Transverse colon (tissue), 4 donors: ENCODE results near the gene HIVEP2. TPM values are rescaled to one million over a fixed set of nuclear protein-coding genes. Genes with fewer than 3 reads are reported as not detected.

Experiments
- DNase-seq: peaks from one replicate; pipeline ENCODE4 v3.0.0-alpha.2; 2019
- H3K27ac ChIP-seq, 4 donors: fragments of 200-600 bp; sonication (generic); 2 replicates each; pipeline ENCODE4 v1.5.1; 2016 to 2018; ENCODE audit warnings: inconsistent platforms in 4 of 4
- H3K27me3 ChIP-seq: fragments of 200-600 bp; sonication (generic); 2 replicates; pipeline ENCODE4 v1.5.1; 2017; ENCODE audit warnings: inconsistent platforms
- H3K36me3 ChIP-seq, 4 donors: fragments of 200-600 bp; sonication (generic); 2 replicates each; pipeline ENCODE4 v1.5.1; 2017 to 2019; ENCODE audit warnings: inconsistent platforms in 4 of 4
- H3K4me1 ChIP-seq, 4 donors: fragments of 200-600 bp; sonication (generic); 2 replicates each; pipeline ENCODE4 v1.5.1; 2017 to 2020; ENCODE audit warnings: inconsistent platforms in 4 of 4
- H3K4me3 ChIP-seq, 4 donors: fragments of 200-600 bp; sonication (generic); 1 replicate in 1 of 4; 2 replicates in 3 of 4; pipeline versions ENCODE4 v1.5.1 to v1.6.1; 2017 to 2019; ENCODE audit warnings: inconsistent platforms in 4 of 4
- H3K9me3 ChIP-seq, 2 donors: fragments of 200-600 bp; sonication (generic); 2 replicates each; pipeline ENCODE4 v1.5.1; 2017 to 2019; ENCODE audit warnings: inconsistent platforms in 2 of 2
- CTCF ChIP-seq, 5 experiments: fragments of 200-600 bp in 3 of 5; fragments of 450-650 bp in 2 of 5; sonication (generic) in 3 of 5; IDR thresholded peaks; 1 replicate in 2 of 5; 2 replicates in 3 of 5; pipeline ENCODE4 v1.5.1; 2016 to 2017; ENCODE audit warnings: antibody characterized with exemption in 5 of 5, inconsistent platforms in 3 of 5, mild to moderate bottlenecking in 2 of 5, moderate library complexity in 1 of 5
- EP300 ChIP-seq: sonication (generic); formaldehyde crosslinking; IDR thresholded peaks from one replicate; pipeline ENCODE4 v1.6.1; 2017; ENCODE audit warnings: antibody characterized with exemption, low read depth
- POLR2A ChIP-seq: fragments of 450-650 bp; IDR thresholded peaks from one replicate; pipeline ENCODE4 v1.6.1; 2016; ENCODE audit warnings: antibody characterized with exemption, mild to moderate bottlenecking, moderate library complexity
- POLR2AphosphoS5 ChIP-seq, 3 donors: sonication (generic); formaldehyde crosslinking; IDR thresholded peaks; one replicate each; pipeline ENCODE4 v1.6.1; 2016; ENCODE audit warnings: antibody characterized with exemption in 3 of 3
- WGBS, 2 donors: methylation state at CpG; one replicate each; pipeline ENCODE4 v1.1.5; 2018; ENCODE audit warnings: low coverage in 1 of 2; 5-methylcytosine and 5-hydroxymethylcytosine counted together
- in situ Hi-C, 4 donors: fragments of 200-750 bp; cut with MboI; loops; one replicate each; pipeline versions ENCODE4 v1.15.0 to v1.15.1; 2017; ENCODE audit warnings: low sequenced_read_pairs in 3 of 4, low pct_ligation_motif_present in 1 of 4, low pct_unique_long_range_greater_than_20kb in 1 of 4
- intact Hi-C: fragments of 100-400 bp; cut with DNase I; formaldehyde crosslinking; loops from one replicate; pipeline ENCODE4 v1.15.1; 2023; ENCODE audit warnings: low total_unique reads
- total RNA-seq, 4 donors: library from RNA; depleted of rRNA; stranded (reverse); fragments of >200 nt; gene quantifications; one replicate each; pipeline ENCODE4 v1.1.0, GENCODE V29; 2016

HIVEP2 gene
- total RNA-seq, 4 donors from 2014 or later = 10.0 to 22.5 (median 13.7) TPM

DNA sequence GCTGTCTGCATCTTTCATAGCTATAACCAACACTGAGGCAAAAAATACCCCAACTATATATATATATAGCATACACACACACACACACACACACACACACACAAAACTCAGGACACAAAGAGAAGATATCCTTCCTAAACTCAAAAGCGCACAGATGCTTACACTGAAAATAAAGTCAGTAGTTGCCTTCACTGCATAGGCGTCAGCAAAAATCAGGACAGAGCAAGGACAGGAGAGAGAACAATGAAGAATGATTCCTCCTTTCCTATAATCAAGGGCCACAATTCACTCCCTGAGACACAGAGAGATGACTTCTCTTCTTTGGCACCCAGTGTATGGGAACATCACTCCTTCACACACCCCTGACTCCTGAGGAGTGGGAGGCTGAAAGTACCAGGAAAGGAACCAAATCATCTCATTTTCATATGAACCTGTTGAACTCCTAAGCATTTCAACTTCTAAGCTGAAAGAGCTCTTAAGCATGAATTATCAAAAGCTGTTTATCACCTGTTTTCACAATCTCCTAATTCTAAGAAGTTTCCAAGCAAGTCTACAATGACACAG lies 141.4 kb downstream of the HIVEP2 start:
- WGBS, 2 donors = 81 to 95% methylated on average over 2 of the region's 2 CpGs

DNA sequence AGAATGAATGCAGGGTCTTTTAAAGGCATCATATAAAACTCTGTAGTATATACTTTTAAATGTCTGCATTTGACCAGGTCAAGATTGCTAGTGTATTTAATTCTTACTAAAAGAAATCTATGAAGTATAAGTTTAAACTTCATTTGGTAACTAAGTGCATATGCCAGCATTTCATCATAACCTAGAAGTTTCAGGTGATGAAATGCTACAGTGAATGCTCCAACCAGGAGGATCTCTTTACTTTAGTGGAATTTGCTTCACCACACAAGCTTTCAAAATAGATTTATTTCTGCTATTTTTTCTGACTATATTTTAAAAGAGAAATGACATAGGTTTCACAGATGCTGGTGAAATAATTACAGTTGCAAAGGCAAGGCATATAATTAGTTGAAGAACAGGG lies 141.9 kb downstream of the HIVEP2 start:
- Histone ChIP-seq H3K36me3 (no peaks in the 10 kb centered on the region), H3K4me1 (no peaks in the 10 kb centered on the region), H3K4me3 (no peak overlapping the region), H3K9me3 (no peaks in the 10 kb centered on the region), H3K27ac (no peak overlapping the region), H3K27me3 (no peaks in the 10 kb centered on the region)
- in situ Hi-C loops = no loop called here
- no peak for DNase-seq
- TF ChIP-seq EP300 (no peak), POLR2AphosphoS5 (IDR thresholded peaks at IDR 0.05) (no peak), POLR2A (no peak), CTCF (IDR thresholded peaks at IDR 0.05) (no peak)
- intact Hi-C loops = no loop called here

More for the DNA sequence above, 141.4 kb downstream of the HIVEP2 start:
- DNase-seq = no peak
- H3K4me3 ChIP-seq = no peak overlapping the region
- H3K27me3 ChIP-seq = no peaks in the 10 kb centered on the region
- H3K36me3 ChIP-seq = no peaks in the 10 kb centered on the region
- H3K4me1 ChIP-seq = no peaks in the 10 kb centered on the region
- TF ChIP-seq CTCF (IDR thresholded peaks at IDR 0.05) (no peak), EP300 (no peak), POLR2AphosphoS5 (IDR thresholded peaks at IDR 0.05) (no peak), POLR2A (no peak)
- no peaks in the 10 kb centered on the region for H3K9me3 ChIP-seq
- in situ Hi-C loops = no loop called here
- intact Hi-C loops = no loop called here
- H3K27ac ChIP-seq = no peak overlapping the region

GRCh38 chr6:142802124-142802523 lies 142.9 kb downstream of the HIVEP2 start:
- TF ChIP-seq POLR2AphosphoS5 (IDR thresholded peaks at IDR 0.05) (no peak), CTCF (IDR thresholded peaks at IDR 0.05) (no peak), EP300 (no peak), POLR2A (no peak)
- in situ Hi-C loops = no loop called here
- H3K27ac ChIP-seq = no peak overlapping the region

DNA sequence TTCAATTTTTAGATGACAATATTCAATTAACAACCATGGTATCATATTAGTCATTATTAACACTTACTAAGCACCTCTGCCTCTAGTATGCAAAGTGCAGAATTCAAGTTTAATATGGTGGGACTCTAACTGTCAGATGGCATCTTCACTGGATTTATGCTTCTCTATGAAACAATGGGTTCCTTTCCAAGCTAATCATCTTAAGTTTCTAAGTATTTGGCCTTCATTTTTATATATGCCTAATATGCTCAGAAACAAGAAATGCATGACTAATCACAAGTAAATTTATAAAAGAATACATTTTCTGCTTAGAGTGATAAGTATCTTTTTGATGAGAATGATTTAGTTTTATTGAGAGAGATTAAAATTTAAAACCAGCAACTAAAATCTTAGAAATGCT lies 144.7 kb downstream of the HIVEP2 start:
- Histone ChIP-seq H3K27me3 (no peaks in the 10 kb centered on the region), H3K4me3 (no peak overlapping the region), H3K4me1 (no peaks in the 10 kb centered on the region), H3K36me3 (no peaks in the 10 kb centered on the region), H3K27ac (no peak overlapping the region), H3K9me3 (no peaks in the 10 kb centered on the region)
- intact Hi-C loops (no loop called here), in situ Hi-C loops (no loop called here)
- no peak for TF ChIP-seq CTCF (IDR thresholded peaks at IDR 0.05)
- no peak for TF ChIP-seq POLR2A
- DNase-seq = no peak

More at GRCh38 chr6:142802124-142802523, 142.9 kb downstream of the HIVEP2 start:
- no peaks in the 10 kb centered on the region for H3K4me1 ChIP-seq
- no peaks in the 10 kb centered on the region for H3K9me3 ChIP-seq
- H3K27me3 ChIP-seq = no peaks in the 10 kb centered on the region
- H3K4me3 ChIP-seq = no peak overlapping the region
- no peaks in the 10 kb centered on the region for H3K36me3 ChIP-seq
- intact Hi-C loops = no loop called here
- no peak for DNase-seq
- WGBS, 2 donors = 29 to 55% methylated on average over 1 of the region's 1 CpG
